GM19238 (cell line): Measurements from ENCODE around the gene SETMAR.
"Not testable (repeated sequence)": the region's sequence is repeated elsewhere in the genome, so short reads cannot be mapped to it uniquely, and the experiment has no call there.

Experiments
- DNase-seq: peaks from one replicate; pipeline ENCODE4 v3.0.0; 2011; ENCODE audit warnings: low spot score; ENCODE audit not compliant: insufficient read length

Gene SETMAR

DNA sequence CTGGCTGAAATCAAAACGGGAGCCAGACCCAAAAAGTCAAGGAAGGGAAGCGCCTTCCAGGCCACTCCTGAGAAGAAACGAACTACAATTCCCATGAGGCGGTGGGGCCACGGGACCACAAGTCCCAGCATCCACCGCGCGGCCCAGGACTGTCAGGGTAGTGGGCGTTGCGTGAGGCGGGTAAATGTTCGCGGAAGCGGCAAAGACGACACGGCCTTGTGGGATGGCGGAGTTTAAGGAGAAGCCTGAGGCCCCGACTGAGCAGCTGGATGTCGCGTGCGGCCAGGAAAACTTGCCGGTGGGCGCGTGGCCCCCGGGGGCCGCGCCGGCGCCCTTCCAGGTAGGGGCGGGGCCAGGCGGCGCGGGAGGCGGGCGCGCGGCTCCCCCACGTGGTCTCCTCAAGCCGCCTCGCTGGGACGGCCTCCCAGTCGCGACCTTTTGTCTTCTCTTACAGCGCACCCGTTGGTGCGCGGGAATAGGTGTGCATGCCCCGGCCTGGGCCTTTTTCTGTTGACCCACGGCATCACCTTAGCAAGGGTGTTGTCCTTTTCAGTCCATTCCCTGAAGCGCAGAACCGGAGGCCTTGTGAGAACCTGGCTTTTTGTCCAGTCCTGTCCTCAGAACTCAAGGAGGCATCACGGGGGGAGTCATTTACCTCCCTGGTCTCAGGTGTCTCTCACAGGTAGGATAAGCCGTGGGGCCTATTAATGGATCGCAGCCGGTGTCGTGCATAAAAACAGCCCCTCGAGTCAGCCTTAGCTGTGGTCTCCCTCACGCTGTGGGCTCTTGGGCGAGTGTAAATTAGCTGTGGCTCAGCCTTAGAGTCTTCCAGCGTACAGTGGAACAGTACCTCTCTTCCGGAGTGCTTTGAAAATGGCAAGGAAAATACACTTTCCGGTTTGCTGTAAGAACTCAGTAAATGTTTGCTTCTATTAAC is at the start of gene SETMAR:
Gene SETMAR (plus strand): TSS at position 183 of the 937 bp plus-strand sequence. CDS start 2 bp downstream, at position 185.
- DNase-seq: peak; percentile 83

- no peak for DNase-seq
Measured at GRCh38 chr3:4261406-4261805, 41.8 kb upstream of the SETMAR start.

DNA sequence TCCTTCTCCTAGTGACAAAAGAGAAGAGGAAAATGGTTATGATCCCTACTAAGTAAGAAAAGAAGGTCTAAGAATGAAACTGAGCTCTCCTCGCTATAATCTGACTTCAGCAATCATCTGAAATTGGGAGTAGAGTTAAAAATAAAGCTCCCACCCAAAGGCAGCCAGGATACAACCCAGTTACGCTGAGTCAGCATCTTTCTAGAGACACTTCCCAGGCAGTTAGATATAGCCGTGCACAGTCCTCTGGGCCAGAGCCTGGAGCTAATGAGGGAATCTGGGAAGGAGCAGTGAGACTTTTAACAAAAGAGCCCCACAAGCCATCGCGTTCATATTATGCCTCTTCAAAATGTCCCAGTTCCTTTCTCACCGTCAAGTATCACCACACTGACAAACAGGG is 39.1 kb upstream of the SETMAR start:
- no peak for DNase-seq

- DNase-seq: no peak
Measured at GRCh38 chr3:4270720-4271119, 32.4 kb upstream of the SETMAR start.

DNA sequence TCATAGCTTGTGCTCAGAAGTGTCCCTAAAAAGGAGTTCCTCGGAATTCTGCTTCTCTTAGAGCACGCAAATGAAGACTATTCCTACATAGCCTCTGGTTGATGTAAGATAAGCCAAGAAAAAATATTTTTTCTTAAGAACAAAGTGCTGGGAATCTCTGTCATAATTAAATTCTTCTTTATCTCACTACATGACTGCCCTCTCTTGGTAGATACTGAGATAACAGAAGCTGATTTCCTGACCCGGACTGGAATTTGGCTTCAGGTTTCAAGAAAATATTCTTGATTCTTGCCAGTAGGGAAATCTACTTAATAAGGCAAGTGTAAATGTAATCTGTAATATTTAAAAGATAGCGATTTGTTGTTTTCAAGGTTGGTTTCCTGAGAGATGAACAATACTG is 31.3 kb upstream of the SETMAR start:
- DNase-seq: no peak

DNA sequence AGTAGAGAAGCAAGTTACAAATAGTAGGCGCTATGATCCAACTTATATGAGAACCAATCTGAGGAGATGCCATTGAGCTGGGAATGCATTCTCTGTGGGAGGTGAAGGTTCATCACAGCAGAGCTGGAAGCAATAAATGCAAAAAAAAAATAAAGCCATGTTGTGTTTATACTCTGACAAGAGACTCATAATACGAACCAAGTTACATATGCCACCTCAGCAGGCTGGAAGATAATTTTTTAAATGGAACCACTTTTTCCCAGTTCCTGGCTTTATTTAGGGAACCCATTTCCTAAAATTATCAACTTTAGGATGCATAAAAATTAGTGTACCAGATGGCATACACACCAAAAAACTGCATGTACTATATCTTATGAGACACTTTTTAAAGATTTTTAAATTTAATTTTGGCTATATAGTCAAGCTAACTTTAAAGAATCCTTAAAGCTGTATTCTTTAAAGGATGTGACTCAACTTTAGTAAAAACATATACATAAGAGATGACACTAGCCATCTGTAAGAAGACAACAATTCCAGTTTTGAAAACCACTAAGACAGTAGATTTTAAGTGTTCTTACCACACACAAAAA is 23.6 kb upstream of the SETMAR start:
- no peak for DNase-seq

DNA sequence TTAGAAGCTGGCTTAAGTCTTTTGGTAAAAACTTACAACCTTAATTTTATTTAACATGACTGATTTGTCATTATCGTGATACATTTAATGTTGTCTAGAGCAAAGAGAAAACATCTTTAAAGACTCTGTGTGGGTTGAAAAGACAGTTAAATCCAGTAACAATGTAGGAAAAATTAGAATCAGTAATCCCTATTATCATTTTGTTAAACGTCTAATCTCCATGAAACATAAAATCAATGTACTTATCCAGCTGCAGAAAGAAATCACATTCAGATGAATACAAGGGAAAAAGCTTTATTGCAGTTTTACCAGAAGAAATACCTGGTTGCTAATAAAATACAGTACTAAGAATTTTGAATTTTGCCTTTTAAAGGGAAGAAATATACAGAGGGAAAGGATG is 21.2 kb upstream of the SETMAR start:
- DNase-seq: no peak

GRCh38 chr3:4284865-4285264 is 18.3 kb upstream of the SETMAR start:
- DNase-seq: no peak

DNA sequence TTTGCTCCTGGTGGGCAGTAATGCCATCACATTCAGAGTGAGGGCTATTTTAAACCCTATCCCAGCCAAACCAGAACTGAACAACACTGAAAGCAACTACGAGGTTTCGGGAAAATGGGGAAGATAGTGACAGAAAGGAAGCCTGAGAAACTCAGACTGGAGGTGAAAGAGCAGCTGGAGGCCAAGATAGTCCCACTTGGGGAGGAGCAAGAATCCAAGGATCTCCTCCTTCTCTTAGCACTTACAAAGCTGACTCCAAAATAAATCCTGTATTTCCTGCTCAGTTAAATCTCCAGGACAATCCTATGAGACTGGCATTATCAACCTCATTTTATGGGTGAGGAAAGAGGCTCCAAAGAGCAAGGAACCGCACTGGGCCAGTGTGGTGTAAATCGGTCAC is 14.1 kb upstream of the SETMAR start:
- DNase-seq: no peak

DNA sequence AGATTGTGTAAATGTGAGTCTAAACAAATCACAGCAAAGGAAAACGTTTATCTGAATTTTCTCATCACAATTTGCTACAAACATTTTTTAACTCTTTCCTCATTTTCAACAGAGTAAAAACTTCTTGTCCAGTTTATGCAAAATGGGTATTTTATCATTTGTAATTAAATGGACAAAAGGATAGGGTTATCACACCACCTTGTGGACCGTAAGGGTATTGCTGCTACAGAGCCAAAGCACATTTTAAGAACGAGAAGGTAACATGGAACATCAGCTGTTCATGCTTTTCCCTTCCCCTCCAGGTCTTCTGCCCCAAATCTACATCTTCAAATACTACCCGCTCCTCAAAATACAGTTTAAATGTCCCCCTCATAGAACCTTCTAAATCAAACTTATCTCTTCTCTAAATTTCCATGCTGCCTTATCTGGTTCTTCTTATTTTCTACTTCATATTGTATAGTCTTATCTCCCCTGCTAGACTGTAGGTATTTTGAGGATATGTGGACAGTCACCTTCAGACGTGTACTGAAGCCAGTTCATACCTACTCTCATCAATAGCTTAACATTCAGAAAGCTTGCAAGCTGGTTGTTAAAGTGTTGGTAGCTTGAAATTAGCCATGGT is 12.8 kb upstream of the SETMAR start:
- DNase-seq: no peak

- no peak for DNase-seq
Measured at GRCh38 chr3:4292301-4292700, 10.9 kb upstream of the SETMAR start.

- DNase-seq: no peak
Measured at GRCh38 chr3:4294616-4295327, 8.4 kb upstream of the SETMAR start.

DNA sequence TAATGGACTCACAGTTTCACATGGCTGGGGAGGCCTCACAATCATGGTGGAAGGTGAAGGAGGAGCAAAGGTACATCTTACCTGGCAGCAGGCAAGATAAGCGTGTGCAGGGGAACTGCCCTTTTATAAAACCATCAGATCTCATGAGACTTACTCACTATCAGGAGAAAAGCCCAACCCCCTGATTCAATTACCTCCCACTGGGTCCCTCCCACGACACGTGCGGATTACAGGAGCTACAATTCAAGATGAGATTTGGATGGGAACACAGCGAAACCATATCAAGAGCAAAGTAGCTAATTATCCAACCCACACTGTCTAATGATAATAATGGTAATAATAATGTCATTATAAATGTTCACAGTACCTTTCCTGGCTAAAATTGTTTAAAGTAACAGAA is 6.7 kb upstream of the SETMAR start:
- not testable (repeated sequence) for DNase-seq

DNA sequence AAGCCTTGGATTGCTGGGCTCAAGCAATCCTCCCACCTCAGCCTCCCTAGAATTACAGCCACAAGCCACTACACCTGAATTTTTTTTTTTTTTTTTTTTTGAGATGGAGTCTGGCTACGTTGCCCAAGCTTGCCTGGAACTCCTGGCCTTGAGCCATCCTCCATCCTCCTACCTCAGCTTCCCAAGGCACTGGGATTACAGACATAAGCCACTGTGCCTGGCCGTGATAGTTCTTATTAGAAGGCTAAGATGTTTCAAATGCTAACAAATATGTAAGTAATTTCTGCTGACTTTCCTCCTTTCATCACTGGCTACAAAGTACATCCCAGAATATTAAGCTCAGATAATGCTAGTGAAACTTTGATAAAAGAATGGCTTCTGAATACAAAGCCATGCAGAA is 5.7 kb upstream of the SETMAR start:
- DNase-seq: no peak

DNA sequence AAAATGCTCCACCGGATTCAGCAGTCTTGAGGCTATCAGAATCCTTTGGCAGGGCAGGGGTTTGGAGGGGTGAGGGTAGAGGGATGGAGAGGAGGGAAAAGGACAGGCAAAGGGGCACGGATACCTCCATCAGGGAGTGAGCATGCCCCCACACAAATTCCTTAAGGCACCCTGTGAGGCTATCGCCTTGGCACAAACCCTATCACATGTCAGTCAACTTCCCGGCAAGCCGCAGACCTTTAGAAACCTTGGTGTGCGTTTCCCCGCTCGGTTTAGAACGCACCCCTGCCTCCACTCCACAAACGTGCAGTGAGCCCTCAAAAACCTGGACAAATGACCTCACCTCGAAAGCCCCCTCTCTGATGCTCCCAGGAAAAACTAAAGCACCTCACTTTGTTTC is 422 bp upstream of the SETMAR start:
- no peak for DNase-seq

DNA sequence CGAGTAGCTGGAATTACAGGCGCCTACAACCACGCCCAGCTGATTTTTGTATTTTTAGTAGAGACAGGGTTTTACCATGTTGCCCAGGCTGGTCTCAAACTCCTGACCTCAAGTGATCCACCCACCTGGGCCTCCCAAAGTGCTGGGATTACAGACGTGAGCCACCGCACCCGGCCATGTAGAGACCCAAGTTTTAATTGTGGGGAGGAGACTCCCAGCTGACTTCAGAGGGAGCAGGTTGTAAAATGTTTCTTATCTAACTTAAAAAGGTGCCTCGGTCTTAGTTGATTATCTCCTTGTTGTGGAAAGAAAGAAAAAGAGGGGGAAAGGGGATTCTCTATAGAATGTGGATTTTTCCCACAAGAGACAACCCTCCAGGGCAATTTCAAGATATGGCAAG is 2.0 kb downstream of the SETMAR start:
- DNase-seq: not testable (repeated sequence)

- no peak for DNase-seq
Measured at GRCh38 chr3:4306091-4306490, 2.9 kb downstream of the SETMAR start.

- no peak for DNase-seq
Measured at GRCh38 chr3:4306860-4307259, 3.7 kb downstream of the SETMAR start.

DNA sequence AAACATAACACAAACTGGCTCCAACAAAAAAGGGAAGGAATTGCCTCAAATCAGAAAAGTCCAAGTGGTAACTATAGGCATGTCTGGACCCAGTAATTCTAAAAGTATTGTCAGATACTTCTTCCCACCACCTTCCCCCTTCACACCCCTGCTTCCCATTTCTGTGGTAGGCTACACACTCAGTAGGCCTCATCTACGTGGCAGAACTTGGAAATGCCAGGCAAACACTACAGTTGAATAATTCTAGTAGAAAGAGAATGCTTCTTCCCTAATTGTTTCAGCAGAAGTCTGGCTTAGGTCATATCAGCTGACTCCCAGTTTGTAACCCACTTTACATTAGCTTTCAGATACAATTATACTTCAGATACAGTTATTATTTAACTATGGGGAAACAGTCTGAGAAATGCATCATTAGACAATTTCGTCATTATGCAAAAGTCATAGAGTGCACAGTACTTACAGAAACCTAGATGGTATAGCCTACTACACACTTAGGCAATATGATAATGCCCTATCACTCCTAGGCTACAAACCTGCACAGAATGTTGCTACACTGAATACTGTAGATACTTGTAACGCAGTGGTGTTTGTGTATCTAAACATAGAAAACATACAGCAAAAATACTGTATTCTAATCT is 6.4 kb downstream of the SETMAR start:
- DNase-seq: no peak

DNA sequence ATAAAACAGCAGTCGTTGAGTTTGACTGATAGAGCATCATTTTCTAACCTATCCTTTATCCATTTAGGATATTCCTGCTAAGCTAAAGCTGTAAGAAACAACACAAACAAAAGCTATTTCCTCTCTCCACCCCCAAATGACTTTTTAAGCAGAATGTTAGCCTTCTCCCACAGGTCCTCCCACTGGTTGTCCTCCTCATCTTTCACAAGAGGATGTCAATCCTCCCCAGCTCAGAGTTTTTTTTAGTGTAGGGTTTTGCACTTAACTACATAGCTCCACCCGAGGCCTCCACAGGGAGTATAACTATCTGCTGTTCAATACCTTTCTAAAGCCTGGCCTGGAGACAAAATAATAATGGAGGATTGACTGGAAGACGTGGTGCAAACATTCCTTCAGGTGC is 7.8 kb downstream of the SETMAR start:
- DNase-seq: no peak

DNA sequence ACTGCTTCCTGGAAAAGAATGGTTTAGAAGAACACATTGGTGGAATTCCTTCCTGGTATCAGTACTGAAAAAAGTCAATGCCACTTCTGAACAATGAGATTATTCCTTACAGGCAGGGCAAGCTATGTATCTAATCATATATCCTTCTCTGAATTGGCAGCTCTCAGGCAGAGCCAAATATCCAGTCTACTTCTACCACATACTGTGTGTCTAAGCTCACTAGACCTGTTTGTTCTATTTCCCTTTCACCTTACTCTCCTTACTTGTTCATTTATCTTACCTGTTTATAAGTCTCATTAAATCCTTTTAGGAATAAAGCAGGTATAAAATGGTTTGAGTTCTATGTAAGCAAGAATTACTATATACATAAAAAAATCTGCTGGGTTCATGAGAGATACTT is 8.3 kb downstream of the SETMAR start:
- DNase-seq: no peak
